Measurements from ENCODE around the gene CRTC1.

Gene CRTC1

DNA sequence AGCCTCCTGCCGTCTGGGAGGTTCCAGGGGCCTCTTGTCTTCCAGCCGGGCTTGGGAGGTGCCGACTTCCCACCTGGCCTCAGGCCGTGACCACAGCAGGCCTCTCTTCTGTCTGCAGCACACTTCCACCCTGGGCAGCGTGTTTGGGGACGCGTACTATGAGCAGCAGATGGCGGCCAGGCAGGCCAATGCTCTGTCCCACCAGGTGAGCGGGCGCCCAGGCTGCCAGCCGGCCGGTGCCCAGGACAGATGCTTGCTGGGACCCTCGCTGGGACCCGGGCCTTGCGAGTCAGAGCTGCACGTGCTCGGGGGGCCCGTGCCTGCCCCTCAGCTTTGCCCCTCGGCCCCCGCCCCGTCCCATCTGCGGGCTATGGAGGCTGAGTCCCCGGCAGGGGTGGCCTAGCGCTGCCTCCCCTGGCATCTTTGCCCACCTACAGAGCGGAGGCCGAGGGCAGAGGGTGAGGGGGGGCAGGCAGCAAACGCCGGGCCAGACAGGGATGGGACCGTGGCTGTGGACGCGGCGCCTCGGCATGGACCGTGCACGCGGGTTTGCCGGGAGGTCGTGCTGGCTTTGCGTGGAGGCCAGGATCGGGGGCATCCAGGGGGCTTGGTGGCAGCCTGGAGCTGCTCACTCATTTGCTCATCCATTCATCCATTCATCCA is 91.4 kb downstream of the CRTC1 start:
- TF ChIP-seq, protein P1, sequence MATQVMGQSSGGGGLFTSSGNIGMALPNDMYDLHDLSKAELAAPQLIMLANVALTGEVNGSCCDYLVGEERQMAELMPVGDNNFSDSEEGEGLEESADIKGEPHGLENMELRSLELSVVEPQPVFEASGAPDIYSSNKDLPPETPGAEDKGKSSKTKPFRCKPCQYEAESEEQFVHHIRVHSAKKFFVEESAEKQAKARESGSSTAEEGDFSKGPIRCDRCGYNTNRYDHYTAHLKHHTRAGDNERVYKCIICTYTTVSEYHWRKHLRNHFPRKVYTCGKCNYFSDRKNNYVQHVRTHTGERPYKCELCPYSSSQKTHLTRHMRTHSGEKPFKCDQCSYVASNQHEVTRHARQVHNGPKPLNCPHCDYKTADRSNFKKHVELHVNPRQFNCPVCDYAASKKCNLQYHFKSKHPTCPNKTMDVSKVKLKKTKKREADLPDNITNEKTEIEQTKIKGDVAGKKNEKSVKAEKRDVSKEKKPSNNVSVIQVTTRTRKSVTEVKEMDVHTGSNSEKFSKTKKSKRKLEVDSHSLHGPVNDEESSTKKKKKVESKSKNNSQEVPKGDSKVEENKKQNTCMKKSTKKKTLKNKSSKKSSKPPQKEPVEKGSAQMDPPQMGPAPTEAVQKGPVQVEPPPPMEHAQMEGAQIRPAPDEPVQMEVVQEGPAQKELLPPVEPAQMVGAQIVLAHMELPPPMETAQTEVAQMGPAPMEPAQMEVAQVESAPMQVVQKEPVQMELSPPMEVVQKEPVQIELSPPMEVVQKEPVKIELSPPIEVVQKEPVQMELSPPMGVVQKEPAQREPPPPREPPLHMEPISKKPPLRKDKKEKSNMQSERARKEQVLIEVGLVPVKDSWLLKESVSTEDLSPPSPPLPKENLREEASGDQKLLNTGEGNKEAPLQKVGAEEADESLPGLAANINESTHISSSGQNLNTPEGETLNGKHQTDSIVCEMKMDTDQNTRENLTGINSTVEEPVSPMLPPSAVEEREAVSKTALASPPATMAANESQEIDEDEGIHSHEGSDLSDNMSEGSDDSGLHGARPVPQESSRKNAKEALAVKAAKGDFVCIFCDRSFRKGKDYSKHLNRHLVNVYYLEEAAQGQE (IDR thresholded peaks at IDR 0.05; ENCODE audit: insufficient read depth in 1 of 2, low read depth in 2 of 2, low read length in 2 of 2), result no peak
- TF ChIP-seq FOXP2 (optimal IDR thresholded peaks at IDR 0.05; ENCODE audit: borderline replicate concordance, extremely low read depth, extremely low read length, insufficient read depth), result no peak
- no peak for TF ChIP-seq POLR2AphosphoS5 (IDR thresholded peaks at IDR 0.05; ENCODE audit: low read depth, low read length)
- TF ChIP-seq TAF1 (IDR thresholded peaks at IDR 0.05; ENCODE audit: borderline replicate concordance, insufficient read depth, low read length), result no peak
- TF ChIP-seq SIN3A (IDR thresholded peaks at IDR 0.05; ENCODE audit: borderline replicate concordance, insufficient read depth, low read length), result no peak

DNA sequence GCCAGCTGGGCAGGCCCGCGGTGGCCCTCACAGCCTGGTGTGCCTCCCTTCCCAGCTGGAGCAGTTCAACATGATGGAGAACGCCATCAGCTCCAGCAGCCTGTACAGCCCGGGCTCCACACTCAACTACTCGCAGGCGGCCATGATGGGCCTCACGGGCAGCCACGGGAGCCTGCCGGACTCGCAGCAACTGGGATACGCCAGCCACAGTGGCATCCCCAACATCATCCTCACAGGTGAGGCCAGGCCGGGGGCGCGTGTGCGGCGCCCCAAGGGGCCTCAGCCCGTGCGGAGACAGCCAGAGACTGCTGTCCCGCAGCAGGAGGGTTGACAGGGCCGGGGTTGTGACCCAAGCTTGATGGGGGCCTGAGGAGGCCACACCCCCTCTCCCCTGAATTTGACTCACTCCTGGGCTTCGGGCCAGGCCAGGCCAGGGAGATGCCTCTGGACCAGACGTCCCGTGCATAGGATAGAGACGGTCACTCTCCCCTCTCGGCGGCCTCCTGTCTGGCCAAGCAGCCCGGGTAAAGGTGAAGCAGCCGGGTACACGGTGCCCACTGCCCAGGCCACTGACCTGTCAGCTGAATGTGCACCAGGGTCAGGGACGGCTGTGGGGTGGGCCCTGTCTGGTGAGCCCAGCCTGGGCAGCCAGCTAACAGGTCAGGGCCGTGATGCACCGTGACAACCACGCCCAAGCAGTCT is 92.3 kb downstream of the CRTC1 start:
- TF ChIP-seq POLR2AphosphoS5 (IDR thresholded peaks at IDR 0.05; ENCODE audit: low read depth, low read length) (no peak), SIN3A (IDR thresholded peaks at IDR 0.05; ENCODE audit: borderline replicate concordance, insufficient read depth, low read length) (no peak), FOXP2 (optimal IDR thresholded peaks at IDR 0.05; ENCODE audit: borderline replicate concordance, extremely low read depth, extremely low read length, insufficient read depth) (no peak), TAF1 (IDR thresholded peaks at IDR 0.05; ENCODE audit: borderline replicate concordance, insufficient read depth, low read length) (no peak)
- TF ChIP-seq, protein P1 (IDR thresholded peaks at IDR 0.05; ENCODE audit: insufficient read depth in 1 of 2, low read depth in 2 of 2, low read length in 2 of 2), result no peak

DNA sequence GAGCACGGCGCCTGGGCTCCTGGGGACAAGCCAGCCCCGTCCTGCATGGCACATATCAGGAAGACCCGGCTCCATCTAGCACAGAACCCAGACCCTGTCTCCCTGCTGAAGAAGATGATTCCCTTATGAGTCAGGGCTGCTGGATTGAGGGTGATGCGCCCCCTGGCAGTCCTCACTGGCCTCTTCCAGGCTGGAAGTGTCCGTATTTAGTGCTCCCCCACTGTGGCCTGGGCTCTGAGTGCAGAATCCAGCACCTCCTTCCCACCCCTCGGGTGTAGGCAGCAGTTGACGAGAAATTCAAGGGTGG is 92.8 kb downstream of the CRTC1 start:
- TF ChIP-seq, protein P1 (IDR thresholded peaks at IDR 0.05; ENCODE audit: insufficient read depth in 1 of 2, low read depth in 2 of 2, low read length in 2 of 2), result no peak
- TF ChIP-seq POLR2AphosphoS5 (IDR thresholded peaks at IDR 0.05; ENCODE audit: low read depth, low read length) (no peak), TAF1 (IDR thresholded peaks at IDR 0.05; ENCODE audit: borderline replicate concordance, insufficient read depth, low read length) (no peak), SIN3A (IDR thresholded peaks at IDR 0.05; ENCODE audit: borderline replicate concordance, insufficient read depth, low read length) (no peak), FOXP2 (optimal IDR thresholded peaks at IDR 0.05; ENCODE audit: borderline replicate concordance, extremely low read depth, extremely low read length, insufficient read depth) (no peak)

DNA sequence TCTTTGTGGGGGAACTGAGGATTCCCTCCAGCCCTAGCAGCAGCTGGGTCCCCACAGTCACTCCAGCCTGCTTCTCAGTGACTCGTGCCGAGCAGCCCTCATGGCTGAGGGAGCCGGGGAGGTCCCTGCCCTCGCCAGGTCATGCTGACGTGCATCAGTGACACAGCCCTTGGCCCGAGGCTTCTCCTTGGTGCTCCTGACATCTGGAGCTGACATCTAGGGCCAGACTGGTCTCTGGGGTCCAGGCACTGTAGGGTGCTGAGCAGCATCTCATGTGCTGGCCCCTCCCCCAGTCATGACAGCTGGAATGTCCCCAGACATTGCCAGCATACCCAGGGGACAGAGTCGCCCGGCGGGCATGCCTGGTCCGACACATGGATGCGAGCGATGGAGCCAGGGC is 93.3 kb downstream of the CRTC1 start:
- no peak for TF ChIP-seq FOXP2 (optimal IDR thresholded peaks at IDR 0.05; ENCODE audit: borderline replicate concordance, extremely low read depth, extremely low read length, insufficient read depth)
- TF ChIP-seq, protein P1 (IDR thresholded peaks at IDR 0.05; ENCODE audit: insufficient read depth in 1 of 2, low read depth in 2 of 2, low read length in 2 of 2), result no peak
- TF ChIP-seq TAF1 (IDR thresholded peaks at IDR 0.05; ENCODE audit: borderline replicate concordance, insufficient read depth, low read length), result no peak
- no peak for TF ChIP-seq POLR2AphosphoS5 (IDR thresholded peaks at IDR 0.05; ENCODE audit: low read depth, low read length)
- TF ChIP-seq SIN3A (IDR thresholded peaks at IDR 0.05; ENCODE audit: borderline replicate concordance, insufficient read depth, low read length), result no peak
